ENCODE measurements around the gene GNAO1.

GNAO1 gene

DNA sequence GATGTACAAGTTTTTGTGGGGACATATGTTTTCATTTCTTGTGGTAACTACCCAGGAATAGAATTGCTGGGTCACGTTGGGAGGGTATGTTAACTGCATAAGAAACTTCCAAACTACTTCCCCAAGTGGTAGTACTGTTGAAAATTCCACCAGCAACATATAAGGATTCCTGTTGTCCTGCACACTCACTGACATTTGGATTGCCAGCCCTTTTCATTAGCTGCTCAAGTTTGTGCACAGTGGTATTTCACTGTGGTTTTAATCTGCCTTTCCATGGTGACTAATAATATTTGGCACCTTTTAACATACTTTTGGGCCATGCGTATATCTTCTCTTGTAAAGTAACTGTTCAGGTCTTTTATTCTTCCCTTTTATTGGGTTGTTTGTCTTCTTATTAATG, 103.3 kb downstream of the GNAO1 start:
- TF ChIP-seq SPI1 (IDR thresholded peaks at IDR 0.05; ENCODE audit: borderline replicate concordance, low read depth), result no peak
- TF ChIP-seq, protein P1, sequence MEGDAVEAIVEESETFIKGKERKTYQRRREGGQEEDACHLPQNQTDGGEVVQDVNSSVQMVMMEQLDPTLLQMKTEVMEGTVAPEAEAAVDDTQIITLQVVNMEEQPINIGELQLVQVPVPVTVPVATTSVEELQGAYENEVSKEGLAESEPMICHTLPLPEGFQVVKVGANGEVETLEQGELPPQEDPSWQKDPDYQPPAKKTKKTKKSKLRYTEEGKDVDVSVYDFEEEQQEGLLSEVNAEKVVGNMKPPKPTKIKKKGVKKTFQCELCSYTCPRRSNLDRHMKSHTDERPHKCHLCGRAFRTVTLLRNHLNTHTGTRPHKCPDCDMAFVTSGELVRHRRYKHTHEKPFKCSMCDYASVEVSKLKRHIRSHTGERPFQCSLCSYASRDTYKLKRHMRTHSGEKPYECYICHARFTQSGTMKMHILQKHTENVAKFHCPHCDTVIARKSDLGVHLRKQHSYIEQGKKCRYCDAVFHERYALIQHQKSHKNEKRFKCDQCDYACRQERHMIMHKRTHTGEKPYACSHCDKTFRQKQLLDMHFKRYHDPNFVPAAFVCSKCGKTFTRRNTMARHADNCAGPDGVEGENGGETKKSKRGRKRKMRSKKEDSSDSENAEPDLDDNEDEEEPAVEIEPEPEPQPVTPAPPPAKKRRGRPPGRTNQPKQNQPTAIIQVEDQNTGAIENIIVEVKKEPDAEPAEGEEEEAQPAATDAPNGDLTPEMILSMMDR (IDR thresholded peaks at IDR 0.05; ENCODE audit: insufficient read depth, low read length), result no peak
- TF ChIP-seq, protein P2, sequence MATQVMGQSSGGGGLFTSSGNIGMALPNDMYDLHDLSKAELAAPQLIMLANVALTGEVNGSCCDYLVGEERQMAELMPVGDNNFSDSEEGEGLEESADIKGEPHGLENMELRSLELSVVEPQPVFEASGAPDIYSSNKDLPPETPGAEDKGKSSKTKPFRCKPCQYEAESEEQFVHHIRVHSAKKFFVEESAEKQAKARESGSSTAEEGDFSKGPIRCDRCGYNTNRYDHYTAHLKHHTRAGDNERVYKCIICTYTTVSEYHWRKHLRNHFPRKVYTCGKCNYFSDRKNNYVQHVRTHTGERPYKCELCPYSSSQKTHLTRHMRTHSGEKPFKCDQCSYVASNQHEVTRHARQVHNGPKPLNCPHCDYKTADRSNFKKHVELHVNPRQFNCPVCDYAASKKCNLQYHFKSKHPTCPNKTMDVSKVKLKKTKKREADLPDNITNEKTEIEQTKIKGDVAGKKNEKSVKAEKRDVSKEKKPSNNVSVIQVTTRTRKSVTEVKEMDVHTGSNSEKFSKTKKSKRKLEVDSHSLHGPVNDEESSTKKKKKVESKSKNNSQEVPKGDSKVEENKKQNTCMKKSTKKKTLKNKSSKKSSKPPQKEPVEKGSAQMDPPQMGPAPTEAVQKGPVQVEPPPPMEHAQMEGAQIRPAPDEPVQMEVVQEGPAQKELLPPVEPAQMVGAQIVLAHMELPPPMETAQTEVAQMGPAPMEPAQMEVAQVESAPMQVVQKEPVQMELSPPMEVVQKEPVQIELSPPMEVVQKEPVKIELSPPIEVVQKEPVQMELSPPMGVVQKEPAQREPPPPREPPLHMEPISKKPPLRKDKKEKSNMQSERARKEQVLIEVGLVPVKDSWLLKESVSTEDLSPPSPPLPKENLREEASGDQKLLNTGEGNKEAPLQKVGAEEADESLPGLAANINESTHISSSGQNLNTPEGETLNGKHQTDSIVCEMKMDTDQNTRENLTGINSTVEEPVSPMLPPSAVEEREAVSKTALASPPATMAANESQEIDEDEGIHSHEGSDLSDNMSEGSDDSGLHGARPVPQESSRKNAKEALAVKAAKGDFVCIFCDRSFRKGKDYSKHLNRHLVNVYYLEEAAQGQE (IDR thresholded peaks at IDR 0.05; ENCODE audit: insufficient replicate concordance, low read depth), result no peak
- TF ChIP-seq GABPA (IDR thresholded peaks at IDR 0.05; ENCODE audit: low read depth), result no peak
- TF ChIP-seq POLR2AphosphoS5 (IDR thresholded peaks at IDR 0.05; ENCODE audit: low read depth), result no peak
- Histone ChIP-seq H3K27ac (replicated peaks) (no peak overlapping the region), H3K4me3 (replicated peaks; ENCODE audit: insufficient read depth, low read length) (no peak overlapping the region), H3K27me3 (ENCODE audit: insufficient read depth, poor library complexity, severe bottlenecking) (no peaks in the 10 kb centered on the region)
- no peak for DNase-seq (ENCODE audit: low read depth in 1 of 2, low spot score in 1 of 2)

DNA sequence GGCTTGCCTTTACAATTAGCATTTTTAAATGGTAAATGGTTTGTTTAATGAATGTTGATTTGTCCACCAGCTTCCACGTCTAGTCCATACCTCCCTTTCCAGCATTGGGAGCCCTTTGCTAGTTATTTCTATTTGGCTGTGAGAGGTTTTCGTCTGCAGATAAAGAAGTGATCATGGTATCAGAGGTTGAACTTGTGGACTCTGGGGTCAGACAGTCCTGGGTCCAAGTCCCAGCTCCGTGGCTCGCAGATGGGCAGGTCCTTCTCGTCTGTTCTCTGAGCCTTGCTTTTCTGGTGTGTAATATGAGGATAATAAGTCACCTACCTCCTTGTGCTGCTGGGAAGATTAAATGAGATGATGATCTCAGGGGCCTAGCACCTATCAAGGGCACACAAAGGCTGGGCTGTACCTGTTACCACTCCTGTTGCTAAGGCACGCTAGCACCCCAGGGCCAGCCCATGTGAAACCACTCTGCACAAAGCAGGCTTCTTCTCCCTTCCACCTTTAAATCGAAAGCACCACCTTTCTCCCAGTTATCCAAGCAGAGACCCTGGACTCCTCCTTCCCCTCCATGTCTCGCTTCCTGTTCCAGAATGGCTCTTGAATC, 103.9 kb downstream of the GNAO1 start:
- Histone ChIP-seq H3K27me3 (ENCODE audit: insufficient read depth, poor library complexity, severe bottlenecking) (no peaks in the 10 kb centered on the region), H3K27ac (replicated peaks) (no peak overlapping the region), H3K4me3 (replicated peaks; ENCODE audit: insufficient read depth, low read length) (no peak overlapping the region)
- DNase-seq (ENCODE audit: low read depth in 1 of 2, low spot score in 1 of 2), result no peak
- TF ChIP-seq, protein P2 (IDR thresholded peaks at IDR 0.05; ENCODE audit: insufficient replicate concordance, low read depth), result no peak
- no peak for TF ChIP-seq POLR2AphosphoS5 (IDR thresholded peaks at IDR 0.05; ENCODE audit: low read depth)
- no peak for TF ChIP-seq GABPA (IDR thresholded peaks at IDR 0.05; ENCODE audit: low read depth)

DNA sequence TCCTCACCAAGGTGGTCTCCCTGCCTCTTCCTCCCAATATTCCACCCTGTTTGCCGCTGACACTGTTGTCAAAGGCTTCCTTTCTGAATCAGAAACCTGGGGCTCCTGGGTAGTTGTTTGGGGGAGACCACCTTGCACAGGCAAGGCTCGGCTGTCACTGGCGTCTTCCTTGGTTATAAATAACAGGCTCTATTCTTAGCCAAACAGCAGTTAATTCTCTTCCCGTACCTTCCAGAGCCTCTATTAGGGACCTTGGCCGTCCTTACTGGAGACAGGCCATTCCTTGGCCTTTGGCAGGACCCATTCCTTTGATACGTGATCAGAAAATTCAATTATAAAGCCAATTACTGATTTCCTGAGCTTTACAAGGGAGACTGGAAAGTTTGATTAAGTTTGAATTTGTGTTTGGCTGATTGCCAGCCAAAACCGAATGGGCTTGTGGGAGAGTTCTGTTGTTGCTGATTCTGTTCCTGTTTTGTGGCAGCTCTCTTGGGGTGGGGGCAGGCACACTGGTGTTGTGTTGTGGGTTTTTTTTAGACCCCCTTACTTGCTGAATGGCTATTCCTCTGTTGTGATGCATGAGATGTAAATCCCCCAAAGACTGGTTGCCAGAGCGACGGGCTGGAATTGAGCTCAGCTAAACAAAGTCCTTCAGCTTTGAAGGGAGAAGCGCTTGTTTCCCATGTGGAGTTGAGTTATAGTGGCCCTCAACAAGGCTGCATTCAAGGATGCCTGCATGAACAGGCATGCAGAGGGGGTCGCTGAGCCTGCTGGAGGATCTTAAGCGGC, 104.6 kb downstream of the GNAO1 start:
- no peak overlapping the region for H3K27ac ChIP-seq (replicated peaks)
- no peak overlapping the region for H3K4me3 ChIP-seq (replicated peaks; ENCODE audit: insufficient read depth, low read length)
- H3K27me3 ChIP-seq (ENCODE audit: insufficient read depth, poor library complexity, severe bottlenecking), result no peaks in the 10 kb centered on the region
- no peak for DNase-seq (ENCODE audit: low read depth in 1 of 2, low spot score in 1 of 2)
- TF ChIP-seq GABPA (IDR thresholded peaks at IDR 0.05; ENCODE audit: low read depth) (no peak), POLR2AphosphoS5 (IDR thresholded peaks at IDR 0.05; ENCODE audit: low read depth) (no peak), SPI1 (IDR thresholded peaks at IDR 0.05; ENCODE audit: borderline replicate concordance, low read depth) (no peak)
- TF ChIP-seq, protein P2 (IDR thresholded peaks at IDR 0.05; ENCODE audit: insufficient replicate concordance, low read depth), result no peak
- TF ChIP-seq, protein P1 (IDR thresholded peaks at IDR 0.05; ENCODE audit: insufficient read depth, low read length), result no peak
